Body of pancreas (tissue), 4 donors: ENCODE measurements around the gene ANXA8.
"Not testable (repeated sequence)": the region's sequence is repeated elsewhere in the genome, so short reads cannot be mapped to it uniquely, and the experiment has no call there.

Experiments used
- CTCF ChIP-seq, 7 experiments: fragments of 450-650 bp in 4 of 7; fragments of 200-600 bp in 3 of 7; sonication (generic) in 3 of 7; IDR thresholded peaks; one replicate each; pipeline ENCODE4 v1.5.1; 2016 to 2019; ENCODE audit warnings: antibody characterized with exemption in 7 of 7
- POLR2A ChIP-seq, 3 donors: fragments of 450-650 bp; IDR thresholded peaks; one replicate each; pipeline ENCODE4 v1.6.1; 2016; ENCODE audit warnings: antibody characterized with exemption in 3 of 3, mild to moderate bottlenecking in 2 of 3

- not testable (repeated sequence) for TF ChIP-seq POLR2A, CTCF (IDR thresholded peaks at IDR 0.05)
Observed at GRCh38 chr10:47484786-47485185, 871 bp upstream of the ANXA8 start.
